Astrocyte of the cerebellum (primary cell): Measurements from ENCODE around the gene PHIP.
A peak's percentile ranks its signal among the peaks of the same experiment; 100 is the strongest.

Source experiments
- DNase-seq: peaks from one replicate; pipeline ENCODE4 v3.0.0-alpha.2; 2011; ENCODE audit warnings: low read depth
- H3K4me3 ChIP-seq: 2 replicates; pipeline ENCODE4 v1.5.1; 2011; ENCODE audit warnings: mild to moderate bottlenecking, low read depth, low read length, moderate library complexity
- CTCF ChIP-seq: IDR thresholded peaks from 2 replicates; pipeline ENCODE4 v1.5.1; 2012; ENCODE audit warnings: low read length, low read depth, moderate library complexity, mild to moderate bottlenecking; ENCODE audit errors: missing control alignments
- in situ Hi-C: cut with HindIII; loops from 2 replicates; pipeline ENCODE4 v1.10.0; 2017; ENCODE audit warnings: low sequenced_read_pairs

PHIP gene

GRCh38 chr6:78916411-78916810 lies 161.6 kb downstream of the PHIP start:
- no peak for TF ChIP-seq CTCF
- DNase-seq: no peak
- no peak overlapping the region for H3K4me3 ChIP-seq
- in situ Hi-C loops: no loop called here

GRCh38 chr6:78911218-78911940 lies 166.7 kb downstream of the PHIP start:
- no peak overlapping the region for H3K4me3 ChIP-seq
- no peak for TF ChIP-seq CTCF
- DNase-seq: no peak
- in situ Hi-C loops: no loop called here

- no peak for DNase-seq
- H3K4me3 ChIP-seq: peak overlapping the region; percentile 45
These were observed 167.4 kb downstream of the PHIP start for GRCh38 chr6:78910591-78911171.

GRCh38 chr6:78910010-78910409 lies 168.0 kb downstream of the PHIP start:
- no peak for TF ChIP-seq CTCF
- H3K4me3 ChIP-seq: peak overlapping the region; percentile 45
- in situ Hi-C loops: no loop called here
- no peak for DNase-seq

More at GRCh38 chr6:78910591-78911171, 167.4 kb downstream of the PHIP start:
- in situ Hi-C loops: no loop called here
- TF ChIP-seq CTCF: no peak

GRCh38 chr6:78909391-78909790 lies 168.7 kb downstream of the PHIP start:
- TF ChIP-seq CTCF: no peak
- in situ Hi-C loops: no loop called here
- no peak overlapping the region for H3K4me3 ChIP-seq
- DNase-seq: no peak

GRCh38 chr6:78908621-78909020 lies 169.4 kb downstream of the PHIP start:
- in situ Hi-C loops: no loop called here
- DNase-seq: no peak
- H3K4me3 ChIP-seq: no peak overlapping the region
- TF ChIP-seq CTCF: no peak
